COLO668 (cell line): Measurements from ENCODE around the gene RTP4.
"Not testable (repeated sequence)": the region's sequence is repeated elsewhere in the genome, so short reads cannot be mapped to it uniquely, and the experiment has no call there.

Experiments
- DNase-seq: peaks from one replicate; lab custom pipeline; 2025; ENCODE audit not compliant: unreplicated experiment; lab: John Stamatoyannopoulos, UW

Gene RTP4

GRCh38 chr3:187367561-187368103, 553 bp upstream of the RTP4 start:
- DNase-seq = no peak

GRCh38 chr3:187369089-187369447, 883 bp downstream of the RTP4 start:
- no peak for DNase-seq

GRCh38 chr3:187370051-187370450, 1.9 kb downstream of the RTP4 start:
- DNase-seq = no peak

GRCh38 chr3:187375581-187375980, 7.4 kb downstream of the RTP4 start:
- DNase-seq = no peak

- no peak for DNase-seq
Measured at GRCh38 chr3:187377842-187378241, 9.7 kb downstream of the RTP4 start.

- no peak for DNase-seq
Measured at GRCh38 chr3:187382609-187383151, 14.5 kb downstream of the RTP4 start.

- no peak for DNase-seq
Measured at GRCh38 chr3:187383246-187383645, 15.1 kb downstream of the RTP4 start.

- DNase-seq = no peak
Measured at GRCh38 chr3:187385296-187385695, 17.1 kb downstream of the RTP4 start.

GRCh38 chr3:187396661-187397060, 28.5 kb downstream of the RTP4 start:
- DNase-seq = no peak

GRCh38 chr3:187398955-187399354, 30.8 kb downstream of the RTP4 start:
- DNase-seq = no peak

- DNase-seq = no peak
Measured at GRCh38 chr3:187400756-187401155, 32.6 kb downstream of the RTP4 start.

GRCh38 chr3:187401856-187402255, 33.7 kb downstream of the RTP4 start:
- no peak for DNase-seq

GRCh38 chr3:187403768-187404288, 35.6 kb downstream of the RTP4 start:
- DNase-seq = no peak

- no peak for DNase-seq
Measured at GRCh38 chr3:187406927-187407326, 38.7 kb downstream of the RTP4 start.

- not testable (repeated sequence) for DNase-seq
Measured at GRCh38 chr3:187411991-187412781, 44.0 kb downstream of the RTP4 start.
